Brain microvascular endothelial cell (primary cell): Measurements from ENCODE around the gene STPG4.

Experiments
- DNase-seq: peaks from one replicate; pipeline ENCODE4 v3.0.0-alpha.2; 2020
- H3K27ac ChIP-seq: fragments of 250-450 bp; sonication (Bioruptor Pico); 2 replicates; pipeline ENCODE4 v1.5.1; 2020; ENCODE audit warnings: mild to moderate bottlenecking, moderate library complexity
- H3K27me3 ChIP-seq: fragments of 250-450 bp; sonication (Bioruptor Pico); replicated peaks from 2 replicates; pipeline ENCODE4 v1.5.1; 2020; ENCODE audit warnings: mild to moderate bottlenecking
- H3K36me3 ChIP-seq: fragments of 250-450 bp; sonication (Bioruptor Pico); replicated peaks from 2 replicates; pipeline ENCODE4 v1.5.1; 2020; ENCODE audit warnings: mild to moderate bottlenecking
- H3K4me3 ChIP-seq: 2 replicates; pipeline ENCODE4 v1.5.1; 2011; ENCODE audit warnings: low read depth, mild to moderate bottlenecking, control low read depth, low read length, moderate library complexity
- in situ Hi-C: cut with HindIII; loops from 2 replicates; pipeline ENCODE4 v1.10.0; 2017; ENCODE audit warnings: low sequenced_read_pairs, low pct_ligation_motif_present
- TF ChIP-seq, protein P1 (sequence below): IDR thresholded peaks from 2 replicates; pipeline ENCODE4 v1.5.1; 2011; ENCODE audit warnings: low read depth, mild to moderate bottlenecking, moderate library complexity, low read length, control low read depth, inconsistent platforms; ENCODE audit errors: missing control alignments

The STPG4 gene

DNA sequence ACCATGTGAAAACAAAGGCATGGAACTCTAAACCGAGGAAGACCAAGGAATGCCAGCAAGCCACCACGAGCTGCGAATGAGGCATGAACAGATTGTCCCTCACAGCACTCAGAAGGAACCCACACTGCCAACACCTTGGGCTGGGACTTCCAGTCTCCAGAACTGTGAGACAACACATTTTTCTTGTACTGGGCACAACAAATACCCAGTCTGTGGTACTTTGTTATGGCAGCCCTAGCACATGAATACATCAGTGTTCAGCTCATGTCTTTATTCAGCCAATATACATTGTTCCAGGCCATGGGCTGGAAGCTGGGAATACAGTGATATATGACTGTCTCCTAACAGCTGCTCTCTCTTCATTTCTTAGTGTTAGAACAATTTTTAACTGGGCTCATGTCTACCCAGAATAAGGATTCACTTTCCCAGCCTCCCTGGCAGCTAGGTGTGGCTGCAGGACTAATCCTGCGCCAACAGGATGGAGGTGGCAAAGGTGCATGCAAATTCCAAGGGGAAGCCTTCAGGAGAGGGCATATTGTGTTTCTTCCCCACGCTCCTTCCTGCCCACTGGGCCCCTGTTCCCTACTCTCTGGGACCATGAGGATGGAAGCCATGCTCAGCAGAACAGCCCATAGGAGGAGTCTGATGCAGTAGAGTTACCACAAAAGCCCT lies 59.6 kb downstream of the STPG4 start:
- in situ Hi-C loops: no loop called here
- Histone ChIP-seq H3K36me3 (no peaks in the 10 kb centered on the region), H3K27ac (no peak overlapping the region), H3K4me3 (no peak overlapping the region), H3K27me3 (no peaks in the 10 kb centered on the region)
- no peak for DNase-seq
- TF ChIP-seq, protein P1, sequence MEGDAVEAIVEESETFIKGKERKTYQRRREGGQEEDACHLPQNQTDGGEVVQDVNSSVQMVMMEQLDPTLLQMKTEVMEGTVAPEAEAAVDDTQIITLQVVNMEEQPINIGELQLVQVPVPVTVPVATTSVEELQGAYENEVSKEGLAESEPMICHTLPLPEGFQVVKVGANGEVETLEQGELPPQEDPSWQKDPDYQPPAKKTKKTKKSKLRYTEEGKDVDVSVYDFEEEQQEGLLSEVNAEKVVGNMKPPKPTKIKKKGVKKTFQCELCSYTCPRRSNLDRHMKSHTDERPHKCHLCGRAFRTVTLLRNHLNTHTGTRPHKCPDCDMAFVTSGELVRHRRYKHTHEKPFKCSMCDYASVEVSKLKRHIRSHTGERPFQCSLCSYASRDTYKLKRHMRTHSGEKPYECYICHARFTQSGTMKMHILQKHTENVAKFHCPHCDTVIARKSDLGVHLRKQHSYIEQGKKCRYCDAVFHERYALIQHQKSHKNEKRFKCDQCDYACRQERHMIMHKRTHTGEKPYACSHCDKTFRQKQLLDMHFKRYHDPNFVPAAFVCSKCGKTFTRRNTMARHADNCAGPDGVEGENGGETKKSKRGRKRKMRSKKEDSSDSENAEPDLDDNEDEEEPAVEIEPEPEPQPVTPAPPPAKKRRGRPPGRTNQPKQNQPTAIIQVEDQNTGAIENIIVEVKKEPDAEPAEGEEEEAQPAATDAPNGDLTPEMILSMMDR: no peak

DNA sequence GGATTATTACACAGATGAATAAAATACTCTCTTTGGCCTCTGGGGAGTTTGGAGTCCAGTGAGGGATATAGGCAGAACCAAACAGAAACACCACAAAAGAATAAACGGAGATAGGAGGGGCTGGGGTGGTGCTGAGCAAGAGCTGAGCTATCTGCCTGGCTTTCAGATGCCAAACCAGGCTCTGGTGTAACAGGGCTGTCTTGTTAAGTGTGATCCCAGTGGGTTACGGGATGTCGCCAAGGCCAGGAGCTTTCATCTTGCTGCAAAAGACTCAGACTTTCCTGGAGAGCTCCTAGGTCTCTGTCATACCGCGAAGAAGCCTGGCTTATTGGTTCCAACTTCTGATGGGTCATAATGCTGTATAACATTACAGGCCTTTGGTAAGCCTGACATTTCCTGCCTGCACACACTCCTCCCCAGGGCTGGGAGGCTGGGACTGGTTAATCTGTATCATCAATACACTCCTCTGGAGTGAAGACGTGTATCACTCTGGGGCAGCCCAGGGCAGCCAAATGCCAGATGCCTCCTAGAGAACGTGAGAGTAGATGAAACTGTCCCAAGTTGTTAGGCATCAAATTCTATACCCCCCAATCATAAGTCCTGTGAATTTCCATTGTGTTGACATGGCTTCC lies 60.5 kb downstream of the STPG4 start:
- in situ Hi-C loops: no loop called here
- DNase-seq: no peak
- no peak overlapping the region for H3K27ac ChIP-seq
- no peak overlapping the region for H3K4me3 ChIP-seq
- no peaks in the 10 kb centered on the region for H3K36me3 ChIP-seq
- no peaks in the 10 kb centered on the region for H3K27me3 ChIP-seq
- TF ChIP-seq, protein P1: no peak

DNA sequence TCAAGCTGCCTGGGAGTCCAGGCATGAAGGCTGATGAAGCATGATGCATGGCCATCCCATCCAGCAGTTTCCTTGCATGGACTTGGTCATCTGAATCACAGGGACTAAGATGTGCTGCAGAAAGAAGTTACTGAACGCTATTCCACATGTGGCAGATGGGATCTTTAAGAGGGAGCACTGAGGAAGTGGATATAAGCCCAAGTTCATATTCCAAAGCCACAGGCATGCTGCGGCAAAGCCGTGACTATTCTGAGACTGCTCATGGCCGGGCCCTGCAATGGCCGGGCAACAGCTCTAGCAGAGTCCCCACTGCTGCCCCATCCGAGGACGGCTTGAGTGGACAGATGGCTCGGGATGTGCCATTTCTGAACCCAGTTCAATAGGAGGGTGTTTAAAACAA lies 61.5 kb downstream of the STPG4 start:
- TF ChIP-seq, protein P1: no peak
- H3K27ac ChIP-seq: no peak overlapping the region
- H3K4me3 ChIP-seq: no peak overlapping the region
- in situ Hi-C loops: no loop called here
- no peaks in the 10 kb centered on the region for H3K27me3 ChIP-seq
- H3K36me3 ChIP-seq: no peaks in the 10 kb centered on the region
- DNase-seq: no peak

DNA sequence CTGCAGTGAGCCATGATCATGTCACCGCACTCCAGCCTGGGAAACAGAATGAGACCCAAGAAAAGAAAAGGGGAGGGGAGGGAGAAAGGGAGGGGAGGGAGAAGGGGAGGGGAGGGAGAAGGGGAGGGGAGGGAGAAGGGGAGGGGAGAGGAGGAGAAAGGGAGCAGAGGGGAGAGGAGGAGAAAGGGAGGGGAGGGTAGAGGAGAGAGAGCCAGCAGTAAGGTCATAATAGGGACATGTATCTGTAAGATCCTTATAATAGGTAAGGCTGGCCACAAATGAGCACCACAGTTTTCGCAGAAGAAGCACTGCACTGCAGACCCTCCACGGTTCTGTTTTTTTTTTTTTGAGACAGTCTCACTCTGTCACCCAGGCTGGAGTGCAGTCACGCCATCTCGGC lies 62.6 kb downstream of the STPG4 start:
- H3K27ac ChIP-seq: no peak overlapping the region
- H3K4me3 ChIP-seq: no peak overlapping the region
- no peak for DNase-seq
- H3K27me3 ChIP-seq: no peaks in the 10 kb centered on the region
- no peaks in the 10 kb centered on the region for H3K36me3 ChIP-seq
- in situ Hi-C loops: no loop called here
- TF ChIP-seq, protein P1: no peak

DNA sequence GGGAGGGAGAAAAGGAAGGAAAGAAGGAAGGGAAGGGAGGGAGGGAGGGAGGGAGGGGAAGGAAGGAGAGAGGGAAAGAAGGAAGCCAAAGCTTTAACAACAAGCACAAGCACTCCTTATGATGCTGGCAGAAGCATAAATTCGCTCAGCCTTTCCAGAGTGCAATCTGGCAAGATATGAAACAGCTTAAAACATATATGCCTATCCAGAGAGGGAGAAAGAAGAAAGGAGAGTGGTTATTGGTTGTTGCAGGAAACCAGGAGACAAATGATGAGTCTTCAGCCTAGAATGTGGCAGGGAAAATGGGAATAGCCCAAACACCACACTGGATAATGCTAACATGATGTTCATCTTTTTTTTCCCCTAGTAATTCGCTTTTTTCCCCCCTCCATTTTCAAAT lies 64.0 kb downstream of the STPG4 start:
- DNase-seq: no peak

More for the DNA sequence above, 64.0 kb downstream of the STPG4 start:
- no peak overlapping the region for H3K27ac ChIP-seq
- no peaks in the 10 kb centered on the region for H3K27me3 ChIP-seq
- no peaks in the 10 kb centered on the region for H3K36me3 ChIP-seq
- TF ChIP-seq, protein P1: no peak
- no peak overlapping the region for H3K4me3 ChIP-seq
- in situ Hi-C loops: no loop called here
